Measurements from ENCODE around the gene KCTD8.

- TF ChIP-seq CTCF (IDR thresholded peaks at IDR 0.05 in 4 of 5, conservative IDR thresholded peaks at IDR 0.05 in 1 of 5) (no peak), POLR2A (IDR thresholded peaks at IDR 0.05) (no peak)
Observed at GRCh38 chr4:44256414-44256813, 192.2 kb downstream of the KCTD8 start.

Measured in gastrocnemius medialis (tissue), 4 donors.